ENCODE measurements around the gene DLG2. TPM values are rescaled to one million over a fixed set of nuclear protein-coding genes. Genes with fewer than 3 reads are reported as not detected.

The DLG2 gene
- total and polyA plus RNA-seq, 2 of the 4 experiments (the other 2 are of a cell fraction): 0.31 to 0.36 TPM

DNA sequence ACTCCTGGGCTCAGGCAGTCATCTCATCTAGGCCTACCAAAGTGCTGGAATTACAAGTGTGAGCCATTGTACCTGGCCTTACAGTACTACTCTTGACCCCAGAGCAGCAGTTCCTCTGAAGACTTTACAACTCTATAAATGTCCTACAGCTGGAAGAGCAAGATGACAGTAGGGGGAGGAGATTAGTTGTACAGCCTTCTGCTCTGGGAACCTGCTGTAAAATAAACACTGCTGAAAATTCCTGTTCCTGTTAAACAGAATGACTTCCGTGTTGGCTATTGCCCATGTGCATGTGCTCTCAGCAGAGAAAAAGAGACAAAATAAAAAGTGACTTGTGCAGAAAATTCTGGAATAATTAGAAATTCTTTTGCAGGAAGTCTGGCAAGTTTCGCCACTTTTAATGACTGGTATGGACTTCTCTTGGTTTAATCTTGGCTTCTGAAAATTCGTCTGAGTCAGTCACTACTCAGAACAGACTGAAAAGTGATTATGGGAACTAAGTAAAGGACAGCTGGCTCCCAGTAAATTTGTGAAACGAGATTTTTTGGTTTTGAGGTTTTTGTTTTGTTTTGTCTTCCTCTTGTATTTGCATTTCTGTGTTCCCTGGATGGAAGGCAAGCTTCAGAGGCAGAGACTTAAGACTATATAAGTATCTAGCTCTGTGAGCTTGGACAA lies 955.7 kb downstream of the DLG2 start:
- intact Hi-C loops (cut with micrococcal nuclease): no loop called here
- Histone ChIP-seq H3K9me3 (ENCODE audit: control insufficient read depth, insufficient read depth, low read length) (no peaks in the 10 kb centered on the region; the same call in 1 of the 2 replicates), H4K20me1 (ENCODE audit: insufficient read depth, low read length) (no peaks in the 10 kb centered on the region), H3K18ac (ENCODE audit: low read depth, low read length) (no peak overlapping the region), H4K8ac (ENCODE audit: low read depth in 2 of 2, low read length in 2 of 2) (no peak overlapping the region), H3K36me3 (ENCODE audit: control insufficient read depth, insufficient read depth, low read length) (no peaks in the 10 kb centered on the region), H3K23ac (ENCODE audit: low read depth, low read length) (no peak overlapping the region), H3K4me2 (ENCODE audit: low read depth, low read length) (no peak overlapping the region), H2AK5ac (ENCODE audit: low read depth, low read length) (no peak overlapping the region), H3K14ac (replicated peaks; ENCODE audit: low read depth, low read length) (no peak overlapping the region), H2AK9ac (replicated peaks; ENCODE audit: low read depth, low read length, poor library complexity) (no peak overlapping the region), H3K9ac (ENCODE audit: low read depth, low read length) (no peak overlapping the region), H3K27me3 (ENCODE audit: control insufficient read depth, insufficient read depth, low read length) (no peaks in the 10 kb centered on the region), H3K79me1 (ENCODE audit: low read depth in 1 of 2, low read length in 2 of 2) (no peaks in the 10 kb centered on the region), H3K9me1 (ENCODE audit: insufficient read depth, low read length) (no peaks in the 10 kb centered on the region), H2BK20ac (ENCODE audit: low read depth, low read length) (no peak overlapping the region), H3K4me1 (ENCODE audit: control insufficient read depth, insufficient read depth, low read length) (no peaks in the 10 kb centered on the region), H3K4me3 (ENCODE audit: insufficient read depth, low read depth, low read length) (no peak overlapping the region), H4K5ac (ENCODE audit: low read depth, low read length) (no peak overlapping the region), H2BK120ac (ENCODE audit: low read depth, low read length) (no peak overlapping the region), H2BK5ac (ENCODE audit: low read depth, low read length, poor library complexity, severe bottlenecking) (no peak overlapping the region), H3K4ac (ENCODE audit: low read depth, low read length) (no peak overlapping the region), H3K27ac (ENCODE audit: insufficient read depth, low read length) (no peak overlapping the region), H2AFZ (replicated peaks; ENCODE audit: low read length, poor library complexity) (no peak overlapping the region), H3K56ac (ENCODE audit: extremely low read depth, insufficient read depth, low read length) (no peak overlapping the region), H2BK15ac (ENCODE audit: low read depth, low read length) (no peak overlapping the region), H4K91ac (ENCODE audit: insufficient read depth, low read depth, low read length) (no peak overlapping the region)
- CTCF ChIA-PET: no interaction called here
- POLR2A ChIA-PET (ENCODE audit: unreplicated experiment): no interaction called here
- TF ChIP-seq MAZ (IDR thresholded peaks at IDR 0.05; ENCODE audit: borderline replicate concordance, low read depth, low read length): no peak
- TF ChIP-seq MXI1 (IDR thresholded peaks at IDR 0.05; ENCODE audit: borderline replicate concordance, low read depth, low read length): no peak
- TF ChIP-seq CHD1 (IDR thresholded peaks at IDR 0.05; ENCODE audit: low read depth, low read length): no peak
- no peak for TF ChIP-seq RAD21 (IDR thresholded peaks at IDR 0.05; ENCODE audit: low read length)
- TF ChIP-seq CEBPB (IDR thresholded peaks at IDR 0.05; ENCODE audit: low read depth, low read length): no peak
- TF ChIP-seq MAFK (IDR thresholded peaks at IDR 0.05; ENCODE audit: low read depth, low read length): no peak
- no peak for TF ChIP-seq RFX5 (IDR thresholded peaks at IDR 0.05; ENCODE audit: low read depth, low read length)
- no peak for TF ChIP-seq BHLHE40 (IDR thresholded peaks at IDR 0.05; ENCODE audit: low read depth, low read length)
- TF ChIP-seq POLR2A (IDR thresholded peaks at IDR 0.05; ENCODE audit: low read depth, low read length): no peak
- TF ChIP-seq, protein P1, sequence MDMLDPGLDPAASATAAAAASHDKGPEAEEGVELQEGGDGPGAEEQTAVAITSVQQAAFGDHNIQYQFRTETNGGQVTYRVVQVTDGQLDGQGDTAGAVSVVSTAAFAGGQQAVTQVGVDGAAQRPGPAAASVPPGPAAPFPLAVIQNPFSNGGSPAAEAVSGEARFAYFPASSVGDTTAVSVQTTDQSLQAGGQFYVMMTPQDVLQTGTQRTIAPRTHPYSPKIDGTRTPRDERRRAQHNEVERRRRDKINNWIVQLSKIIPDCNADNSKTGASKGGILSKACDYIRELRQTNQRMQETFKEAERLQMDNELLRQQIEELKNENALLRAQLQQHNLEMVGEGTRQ (IDR thresholded peaks at IDR 0.05; ENCODE audit: low read depth, low read length): no peak
- no peak for TF ChIP-seq RCOR1 (IDR thresholded peaks at IDR 0.05; ENCODE audit: insufficient replicate concordance, low read length)
- no peak for TF ChIP-seq FOS (IDR thresholded peaks at IDR 0.05; ENCODE audit: low read depth, low read length)
- TF ChIP-seq, protein P2, sequence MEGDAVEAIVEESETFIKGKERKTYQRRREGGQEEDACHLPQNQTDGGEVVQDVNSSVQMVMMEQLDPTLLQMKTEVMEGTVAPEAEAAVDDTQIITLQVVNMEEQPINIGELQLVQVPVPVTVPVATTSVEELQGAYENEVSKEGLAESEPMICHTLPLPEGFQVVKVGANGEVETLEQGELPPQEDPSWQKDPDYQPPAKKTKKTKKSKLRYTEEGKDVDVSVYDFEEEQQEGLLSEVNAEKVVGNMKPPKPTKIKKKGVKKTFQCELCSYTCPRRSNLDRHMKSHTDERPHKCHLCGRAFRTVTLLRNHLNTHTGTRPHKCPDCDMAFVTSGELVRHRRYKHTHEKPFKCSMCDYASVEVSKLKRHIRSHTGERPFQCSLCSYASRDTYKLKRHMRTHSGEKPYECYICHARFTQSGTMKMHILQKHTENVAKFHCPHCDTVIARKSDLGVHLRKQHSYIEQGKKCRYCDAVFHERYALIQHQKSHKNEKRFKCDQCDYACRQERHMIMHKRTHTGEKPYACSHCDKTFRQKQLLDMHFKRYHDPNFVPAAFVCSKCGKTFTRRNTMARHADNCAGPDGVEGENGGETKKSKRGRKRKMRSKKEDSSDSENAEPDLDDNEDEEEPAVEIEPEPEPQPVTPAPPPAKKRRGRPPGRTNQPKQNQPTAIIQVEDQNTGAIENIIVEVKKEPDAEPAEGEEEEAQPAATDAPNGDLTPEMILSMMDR (conservative IDR thresholded peaks at IDR 0.05; ENCODE audit: low read depth, low read length): no peak
- TF ChIP-seq, protein P3, sequence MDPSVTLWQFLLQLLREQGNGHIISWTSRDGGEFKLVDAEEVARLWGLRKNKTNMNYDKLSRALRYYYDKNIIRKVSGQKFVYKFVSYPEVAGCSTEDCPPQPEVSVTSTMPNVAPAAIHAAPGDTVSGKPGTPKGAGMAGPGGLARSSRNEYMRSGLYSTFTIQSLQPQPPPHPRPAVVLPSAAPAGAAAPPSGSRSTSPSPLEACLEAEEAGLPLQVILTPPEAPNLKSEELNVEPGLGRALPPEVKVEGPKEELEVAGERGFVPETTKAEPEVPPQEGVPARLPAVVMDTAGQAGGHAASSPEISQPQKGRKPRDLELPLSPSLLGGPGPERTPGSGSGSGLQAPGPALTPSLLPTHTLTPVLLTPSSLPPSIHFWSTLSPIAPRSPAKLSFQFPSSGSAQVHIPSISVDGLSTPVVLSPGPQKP (IDR thresholded peaks at IDR 0.05; ENCODE audit: borderline replicate concordance, low read depth, low read length): no peak
- TF ChIP-seq SMC3 (IDR thresholded peaks at IDR 0.05; ENCODE audit: low read depth, low read length): no peak
- TF ChIP-seq NFE2L2 (IDR thresholded peaks at IDR 0.05; ENCODE audit: low read depth, low read length): no peak
- dilution Hi-C loops (cut with HindIII; ENCODE audit: low sequenced_read_pairs, unreplicated experiment): no loop called here
- ATAC-seq (ENCODE audit: low read depth): no peak
- in situ Hi-C loops (cut with MboI; ENCODE audit: low sequenced_read_pairs): no loop called here
- no peak for DNase-seq
- no TSS peak for BruUV-seq (replicated peaks)
- WGBS, 2 experiments (ENCODE audit: extremely low coverage in 2 of 2, insufficient read length in 1 of 2): 15% methylated on average over 3 of the region's 4 CpGs; no CpG with 5 or more reads in 1 of the 2 experiments

Data from IMR-90 (cell line).